A549 (cell line): ENCODE measurements around the gene OR56B4. TPM values are rescaled to one million over a fixed set of nuclear protein-coding genes. Genes with fewer than 3 reads are reported as not detected.

Experiments
- ATAC-seq, 2 experiments: fragments of 200-7000 bp in 1 of 2; fragments of >200 bp in 1 of 2; cut with Nextera tagmentation in 1 of 2; cut with Tn5 transposase in 1 of 2; 3 replicates each; pipeline versions ENCODE4 v1.8.0 to v1.9.1; 2018 to 2020; ENCODE audit warnings: mild to moderate bottlenecking in 1 of 2, moderate library complexity in 1 of 2
- CTCF ChIA-PET: fragments of 300-600 bp; sonication (Branson Sonifier 250); formaldehyde crosslinking; extraction: SDS; loops from one replicate; lab custom pipeline; 2021; ENCODE audit warnings: antibody characterized with exemption, inconsistent platforms; lab: Yijun Ruan, JAX
- POLR2A ChIA-PET: fragments of 350-600 bp; formaldehyde crosslinking; extraction: SDS; loops from one replicate; lab custom pipeline; 2021; ENCODE audit warnings: antibody characterized with exemption, inconsistent platforms; lab: Yijun Ruan, JAX
- DNase-seq, 2 experiments: peaks; one replicate each; pipeline versions ENCODE4 v3.0.0 to v3.0.0-alpha.2; 2011 to 2016; ENCODE audit warnings: low read depth in 1 of 2, low spot score in 1 of 2
- FAIRE-seq: peaks from 2 replicates; lab custom pipeline; 2011; peaks lifted over from hg19 to GRCh38; lab: Jason Lieb, UNC
- H3K27ac ChIP-seq, 2 experiments: fragments of >200 bp; sonication (Bioruptor Twin); formaldehyde crosslinking; 3 replicates each; pipeline ENCODE4 v1.5.1; 2016 to 2017
- H3K4me1 ChIP-seq: fragments of >200 bp; sonication (Bioruptor Twin); formaldehyde crosslinking; 3 replicates; pipeline ENCODE4 v1.6.1; 2016
- H3K4me2 ChIP-seq: fragments of >200 bp; sonication (Bioruptor Twin); formaldehyde crosslinking; 3 replicates; pipeline ENCODE4 v1.6.1; 2016
- H3K4me3 ChIP-seq: fragments of >200 bp; sonication (Bioruptor Twin); formaldehyde crosslinking; 3 replicates; pipeline ENCODE4 v1.5.1; 2016
- H3K9me3 ChIP-seq: fragments of >200 bp; sonication (Bioruptor Twin); formaldehyde crosslinking; 3 replicates; pipeline ENCODE4 v1.6.1; 2016
- BCL3 ChIP-seq: fragments of >200 bp; sonication (Bioruptor Twin); formaldehyde crosslinking; IDR thresholded peaks from 3 replicates; pipeline ENCODE4 v1.6.1; 2016
- CBX2 ChIP-seq: fragments of 200-600 bp; sonication (generic); IDR thresholded peaks from 2 replicates; pipeline ENCODE4 v1.6.1; 2016; ENCODE audit warnings: low read depth, mild to moderate bottlenecking, borderline replicate concordance
- CEBPB ChIP-seq, 2 experiments: fragments of >200 bp in 1 of 2; sonication (Bioruptor Twin) in 1 of 2; formaldehyde crosslinking in 1 of 2; IDR thresholded peaks; 2 replicates each; pipeline ENCODE4 v1.6.1; 2012 to 2016
- CTCF ChIP-seq: fragments of >200 bp; sonication (Bioruptor Twin); formaldehyde crosslinking; IDR thresholded peaks from 3 replicates; pipeline ENCODE4 v1.5.1; 2016
- ESRRA ChIP-seq: fragments of 150-350 bp; IDR thresholded peaks from 2 replicates; pipeline ENCODE4 v1.6.1; 2014; ENCODE audit warnings: mild to moderate bottlenecking, low read length, borderline replicate concordance
- FOSB ChIP-seq: fragments of 250-450 bp; sonication (Bioruptor Pico); IDR thresholded peaks from 2 replicates; pipeline ENCODE4 v1.5.0; 2020; ENCODE audit warnings: mild to moderate bottlenecking, moderate library complexity
- FOXS1 ChIP-seq: fragments of 250-450 bp; sonication (Bioruptor Pico); IDR thresholded peaks from 2 replicates; pipeline ENCODE4 v1.5.0; 2020; ENCODE audit warnings: mild to moderate bottlenecking, moderate library complexity
- HDAC2 ChIP-seq: fragments of 200-600 bp; sonication (generic); IDR thresholded peaks from 2 replicates; pipeline ENCODE4 v1.6.1; 2016
- JUN ChIP-seq, 2 experiments: fragments of >200 bp; sonication (Bioruptor Twin); formaldehyde crosslinking; IDR thresholded peaks; 2 replicates in 1 of 2; 3 replicates in 1 of 2; pipeline ENCODE4 v1.6.1; 2016 to 2017
- JUNB ChIP-seq: fragments of >200 bp; sonication (Bioruptor Twin); formaldehyde crosslinking; IDR thresholded peaks from 2 replicates; pipeline ENCODE4 v1.6.1; 2016
- NFE2L2 ChIP-seq: fragments of 150-350 bp; conservative IDR thresholded peaks from 2 replicates; pipeline ENCODE4 v1.6.1; 2014; ENCODE audit warnings: low read length
- RAD21 ChIP-seq, 2 experiments: fragments of >200 bp in 1 of 2; sonication (Bioruptor Twin) in 1 of 2; formaldehyde crosslinking in 1 of 2; IDR thresholded peaks in 1 of 2; conservative IDR thresholded peaks in 1 of 2; 2 replicates in 1 of 2; 3 replicates in 1 of 2; pipeline ENCODE4 v1.6.1; 2012 to 2018; ENCODE audit warnings: inconsistent platforms in 1 of 2
- RCOR1 ChIP-seq: fragments of 150-350 bp; IDR thresholded peaks from 2 replicates; pipeline ENCODE4 v1.6.1; 2014; ENCODE audit warnings: antibody characterized with exemption, low read length, low read depth
- SMC3 ChIP-seq: fragments of >200 bp; sonication (Bioruptor Twin); formaldehyde crosslinking; IDR thresholded peaks from 3 replicates; pipeline ENCODE4 v1.6.1; 2018; ENCODE audit warnings: inconsistent platforms
- SREBF2 ChIP-seq: fragments of 450-650 bp; IDR thresholded peaks from 2 replicates; pipeline ENCODE4 v1.6.1; 2014; ENCODE audit warnings: mild to moderate bottlenecking, moderate library complexity
- TP53 ChIP-seq: fragments of 250-450 bp; sonication (Bioruptor Pico); IDR thresholded peaks from 2 replicates; pipeline ENCODE4 v1.5.0; 2021; ENCODE audit warnings: mild to moderate bottlenecking, moderate library complexity
- ZC3H11A ChIP-seq: fragments of 450-650 bp; IDR thresholded peaks from 2 replicates; pipeline ENCODE4 v1.6.1; 2014; ENCODE audit warnings: antibody characterized with exemption, mild to moderate bottlenecking
- ZNF302 ChIP-seq: fragments of 250-450 bp; sonication (Bioruptor Pico); IDR thresholded peaks from 2 replicates; pipeline ENCODE4 v1.9.0; 2021; ENCODE audit warnings: inconsistent platforms, mild to moderate bottlenecking, moderate library complexity
- WGBS: methylation state at CpG from one replicate; pipeline ENCODE4 v1.1.6; 2017; ENCODE audit errors: missing lambda C conversion rate; 5-methylcytosine and 5-hydroxymethylcytosine counted together
- polyA plus RNA-seq, 4 experiments: library from polyadenylated mRNA; depleted of rRNA in 3 of 4; stranded (reverse); fragments of >200 nt; fragmentation: RNase III in 1 of 4; extraction: RNeasy Plus Mini Kit Qiagen cat#74134 plus additional on column Dnase treatment in 1 of 4; gene quantifications; 2 replicates in 3 of 4; 3 replicates in 1 of 4; pipeline ENCODE4 v1.2.3, GENCODE V29; 2011 to 2017
- TF ChIP-seq, protein P1 (sequence below): fragments of >200 bp; sonication (Bioruptor Twin); formaldehyde crosslinking; IDR thresholded peaks from 2 replicates; pipeline ENCODE4 v1.6.1; 2016
- TF ChIP-seq, protein P2 (sequence below): IDR thresholded peaks from 2 replicates; pipeline ENCODE4 v1.6.1; 2012
- TF ChIP-seq, protein P3 (sequence below): fragments of 250-450 bp; sonication (Bioruptor Pico); IDR thresholded peaks from 2 replicates; pipeline ENCODE4 v1.5.0; 2021; ENCODE audit warnings: mild to moderate bottlenecking, moderate library complexity, borderline replicate concordance
- TF ChIP-seq, protein P4 (sequence below): fragments of 200-600 bp; sonication (generic); IDR thresholded peaks from 2 replicates; pipeline ENCODE4 v1.6.1; 2016; ENCODE audit warnings: antibody characterized with exemption, mild to moderate bottlenecking, moderate library complexity

Gene OR56B4
- polyA plus RNA-seq, 2 of the 4 experiments (the other 2 are of a cell fraction) = not detected

DNA sequence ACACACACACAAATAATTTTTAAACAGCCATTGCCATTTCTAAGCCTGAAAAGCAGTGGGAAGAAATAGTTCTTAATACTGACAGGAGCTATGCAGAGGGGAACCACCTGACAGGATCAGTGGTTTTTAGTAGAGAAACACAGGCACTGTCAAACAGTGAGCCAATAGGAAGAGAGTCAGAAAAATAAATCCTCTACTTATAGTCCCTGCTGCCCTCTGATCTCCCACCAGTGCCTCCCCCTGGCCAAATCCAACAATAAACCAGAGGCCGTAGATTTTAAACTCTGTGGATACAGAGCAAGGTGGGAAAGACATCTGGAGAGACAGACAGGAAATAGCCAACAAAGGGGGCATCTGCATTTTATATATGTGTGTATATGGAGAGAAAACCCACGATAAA, 7.9 kb upstream of the OR56B4 start:
- Histone ChIP-seq H3K27ac (no peak overlapping the region), H3K4me3 (no peak overlapping the region), H3K4me2 (no peak overlapping the region), H3K4me1 (no peaks in the 10 kb centered on the region), H3K9me3 (no peaks in the 10 kb centered on the region)
- no peak for DNase-seq
- WGBS = 0% methylated on average over 2 of the region's 2 CpGs
- no peak for ATAC-seq
- no peak for FAIRE-seq
- POLR2A ChIA-PET = no interaction called here
- TF ChIP-seq SREBF2 (no peak), ZNF302 (CRISPR knock-in tag) (no peak), TP53 (no peak), FOSB (CRISPR knock-in tag) (no peak), JUNB (no peak), ESRRA (no peak), SMC3 (no peak), JUN (IDR thresholded peaks at IDR 0.05) (no peak), CEBPB (IDR thresholded peaks at IDR 0.05) (no peak), CTCF (no peak)
- TF ChIP-seq, protein P1, sequence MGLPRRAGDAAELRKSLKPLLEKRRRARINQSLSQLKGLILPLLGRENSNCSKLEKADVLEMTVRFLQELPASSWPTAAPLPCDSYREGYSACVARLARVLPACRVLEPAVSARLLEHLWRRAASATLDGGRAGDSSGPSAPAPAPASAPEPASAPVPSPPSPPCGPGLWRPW = no peak
- TF ChIP-seq, protein P2, sequence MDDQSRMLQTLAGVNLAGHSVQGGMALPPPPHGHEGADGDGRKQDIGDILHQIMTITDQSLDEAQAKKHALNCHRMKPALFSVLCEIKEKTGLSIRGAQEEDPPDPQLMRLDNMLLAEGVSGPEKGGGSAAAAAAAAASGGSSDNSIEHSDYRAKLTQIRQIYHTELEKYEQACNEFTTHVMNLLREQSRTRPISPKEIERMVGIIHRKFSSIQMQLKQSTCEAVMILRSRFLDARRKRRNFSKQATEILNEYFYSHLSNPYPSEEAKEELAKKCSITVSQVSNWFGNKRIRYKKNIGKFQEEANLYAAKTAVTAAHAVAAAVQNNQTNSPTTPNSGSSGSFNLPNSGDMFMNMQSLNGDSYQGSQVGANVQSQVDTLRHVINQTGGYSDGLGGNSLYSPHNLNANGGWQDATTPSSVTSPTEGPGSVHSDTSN = no peak
- TF ChIP-seq, protein P3, sequence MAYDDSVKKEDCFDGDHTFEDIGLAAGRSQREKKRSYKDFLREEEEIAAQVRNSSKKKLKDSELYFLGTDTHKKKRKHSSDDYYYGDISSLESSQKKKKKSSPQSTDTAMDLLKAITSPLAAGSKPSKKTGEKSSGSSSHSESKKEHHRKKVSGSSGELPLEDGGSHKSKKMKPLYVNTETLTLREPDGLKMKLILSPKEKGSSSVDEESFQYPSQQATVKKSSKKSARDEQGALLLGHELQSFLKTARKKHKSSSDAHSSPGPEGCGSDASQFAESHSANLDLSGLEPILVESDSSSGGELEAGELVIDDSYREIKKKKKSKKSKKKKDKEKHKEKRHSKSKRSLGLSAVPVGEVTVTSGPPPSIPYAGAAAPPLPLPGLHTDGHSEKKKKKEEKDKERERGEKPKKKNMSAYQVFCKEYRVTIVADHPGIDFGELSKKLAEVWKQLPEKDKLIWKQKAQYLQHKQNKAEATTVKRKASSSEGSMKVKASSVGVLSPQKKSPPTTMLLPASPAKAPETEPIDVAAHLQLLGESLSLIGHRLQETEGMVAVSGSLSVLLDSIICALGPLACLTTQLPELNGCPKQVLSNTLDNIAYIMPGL (CRISPR knock-in tag) = no peak
- CTCF ChIA-PET = no interaction called here

DNA sequence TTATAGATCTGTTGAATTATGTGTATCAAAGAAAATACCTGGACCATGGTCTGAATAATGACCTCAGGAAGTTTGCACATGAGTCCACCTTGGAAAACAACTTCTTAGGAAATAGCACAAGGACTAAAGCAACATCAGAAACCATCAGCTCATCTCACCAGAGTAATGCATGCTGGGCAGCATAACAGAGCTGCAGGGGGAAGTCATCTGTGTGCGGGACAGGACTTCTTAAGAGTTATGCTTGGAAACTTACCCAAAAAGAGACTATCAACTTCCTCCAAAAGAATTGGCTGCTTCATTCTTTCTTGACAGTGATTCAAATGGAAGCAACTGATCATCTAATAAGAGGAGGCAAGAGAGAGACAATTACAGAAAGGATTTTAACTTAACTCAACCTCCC, 2.5 kb downstream of the OR56B4 start:
- WGBS = 53% methylated on average over 1 of the region's 1 CpG
- ATAC-seq (no peak), FAIRE-seq (no peak)
- CTCF ChIA-PET = interaction anchor here (0.8 kb wide), 1 partner anchor 141 kb away, joined by 3 read pairs; no protein-coding TSS in a partner anchor
- no peak overlapping the region for H3K4me2 ChIP-seq
- no peaks in the 10 kb centered on the region for H3K4me1 ChIP-seq
- TF ChIP-seq, protein P4, sequence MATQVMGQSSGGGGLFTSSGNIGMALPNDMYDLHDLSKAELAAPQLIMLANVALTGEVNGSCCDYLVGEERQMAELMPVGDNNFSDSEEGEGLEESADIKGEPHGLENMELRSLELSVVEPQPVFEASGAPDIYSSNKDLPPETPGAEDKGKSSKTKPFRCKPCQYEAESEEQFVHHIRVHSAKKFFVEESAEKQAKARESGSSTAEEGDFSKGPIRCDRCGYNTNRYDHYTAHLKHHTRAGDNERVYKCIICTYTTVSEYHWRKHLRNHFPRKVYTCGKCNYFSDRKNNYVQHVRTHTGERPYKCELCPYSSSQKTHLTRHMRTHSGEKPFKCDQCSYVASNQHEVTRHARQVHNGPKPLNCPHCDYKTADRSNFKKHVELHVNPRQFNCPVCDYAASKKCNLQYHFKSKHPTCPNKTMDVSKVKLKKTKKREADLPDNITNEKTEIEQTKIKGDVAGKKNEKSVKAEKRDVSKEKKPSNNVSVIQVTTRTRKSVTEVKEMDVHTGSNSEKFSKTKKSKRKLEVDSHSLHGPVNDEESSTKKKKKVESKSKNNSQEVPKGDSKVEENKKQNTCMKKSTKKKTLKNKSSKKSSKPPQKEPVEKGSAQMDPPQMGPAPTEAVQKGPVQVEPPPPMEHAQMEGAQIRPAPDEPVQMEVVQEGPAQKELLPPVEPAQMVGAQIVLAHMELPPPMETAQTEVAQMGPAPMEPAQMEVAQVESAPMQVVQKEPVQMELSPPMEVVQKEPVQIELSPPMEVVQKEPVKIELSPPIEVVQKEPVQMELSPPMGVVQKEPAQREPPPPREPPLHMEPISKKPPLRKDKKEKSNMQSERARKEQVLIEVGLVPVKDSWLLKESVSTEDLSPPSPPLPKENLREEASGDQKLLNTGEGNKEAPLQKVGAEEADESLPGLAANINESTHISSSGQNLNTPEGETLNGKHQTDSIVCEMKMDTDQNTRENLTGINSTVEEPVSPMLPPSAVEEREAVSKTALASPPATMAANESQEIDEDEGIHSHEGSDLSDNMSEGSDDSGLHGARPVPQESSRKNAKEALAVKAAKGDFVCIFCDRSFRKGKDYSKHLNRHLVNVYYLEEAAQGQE = no peak
- TF ChIP-seq NFE2L2 (no peak), CBX2 (no peak), ZC3H11A (no peak), RCOR1 (no peak), ESRRA (no peak), HDAC2 (no peak), RAD21 (conservative IDR thresholded peaks at IDR 0.05 in 1 of 2, IDR thresholded peaks at IDR 0.05 in 1 of 2) (no peak), FOXS1 (CRISPR knock-in tag) (no peak), BCL3 (no peak)
- TF ChIP-seq, protein P2 = no peak
- TF ChIP-seq, all 56 proteins: peak for 0
- Histone ChIP-seq H3K9me3 (no peaks in the 10 kb centered on the region), H3K4me3 (no peak overlapping the region), H3K27ac (no peak overlapping the region)
- POLR2A ChIA-PET = no interaction called here
- DNase-seq = no peak
